ENCODE data around the gene RTN1. TPM values are rescaled to one million over a fixed set of nuclear protein-coding genes. Genes with fewer than 3 reads are reported as not detected.

The RTN1 gene
- total RNA-seq, 6 donors from 2014 or later = 6.3 to 15.6 (median 10.7) TPM

- Histone ChIP-seq H3K9me3 (no peaks in the 10 kb centered on the region), H3K27me3 (no peaks in the 10 kb centered on the region), H3K4me1 (no peaks in the 10 kb centered on the region), H3K36me3 (no peaks in the 10 kb centered on the region), H3K4me3 (no peak overlapping the region), H3K27ac (no peak overlapping the region)
- 68 to 73% methylated on average over 7 to 8 of the region's 8 CpGs for WGBS, 2 donors
- DNase-seq (no peak), ATAC-seq (ENCODE audit: low FRiP score in 2 of 2) (peak; percentile 65 to 70)
- no peak for TF ChIP-seq POLR2AphosphoS5 (IDR thresholded peaks at IDR 0.05)
- TF ChIP-seq CTCF (IDR thresholded peaks at IDR 0.05) = peak in 5 of 6 experiments; percentile 32 to 62 (median 38)
- TF ChIP-seq EP300 (IDR thresholded peaks at IDR 0.05) = no peak
- no peak for TF ChIP-seq POLR2A (IDR thresholded peaks at IDR 0.05)
Measured at GRCh38 chr14:59688224-59689170, 182.1 kb downstream of the RTN1 start.

DNA sequence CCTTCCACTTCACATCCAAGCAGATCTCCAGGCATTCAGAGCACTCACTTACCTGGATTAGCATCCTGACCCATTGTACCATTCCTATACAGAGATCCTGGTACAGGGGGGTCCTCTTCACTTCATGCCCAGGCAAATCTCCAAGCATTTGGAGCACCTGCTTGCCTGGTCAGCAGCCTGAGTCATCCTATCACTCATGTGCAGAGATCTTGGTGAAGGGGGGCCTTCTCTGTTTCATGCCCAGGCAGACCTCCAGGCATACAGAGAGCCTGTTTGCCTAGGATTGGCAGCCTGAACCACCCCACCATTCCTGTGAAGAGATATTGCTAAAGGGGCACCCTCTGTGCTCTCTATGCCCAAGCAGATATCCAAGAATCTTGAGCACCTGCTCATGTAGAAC is 182.9 kb downstream of the RTN1 start:
- Histone ChIP-seq H3K36me3 (no peaks in the 10 kb centered on the region), H3K4me3 (no peak overlapping the region), H3K9me3 (no peaks in the 10 kb centered on the region), H3K4me1 (no peaks in the 10 kb centered on the region), H3K27me3 (no peaks in the 10 kb centered on the region), H3K27ac (no peak overlapping the region)
- TF ChIP-seq POLR2AphosphoS5 (IDR thresholded peaks at IDR 0.05) (no peak), CTCF (IDR thresholded peaks at IDR 0.05) (no peak), POLR2A (IDR thresholded peaks at IDR 0.05) (no peak), EP300 (IDR thresholded peaks at IDR 0.05) (no peak)
- DNase-seq = no peak
- peak in 1 of 2 donors; percentile 11 for ATAC-seq (ENCODE audit: low FRiP score in 2 of 2)

DNA sequence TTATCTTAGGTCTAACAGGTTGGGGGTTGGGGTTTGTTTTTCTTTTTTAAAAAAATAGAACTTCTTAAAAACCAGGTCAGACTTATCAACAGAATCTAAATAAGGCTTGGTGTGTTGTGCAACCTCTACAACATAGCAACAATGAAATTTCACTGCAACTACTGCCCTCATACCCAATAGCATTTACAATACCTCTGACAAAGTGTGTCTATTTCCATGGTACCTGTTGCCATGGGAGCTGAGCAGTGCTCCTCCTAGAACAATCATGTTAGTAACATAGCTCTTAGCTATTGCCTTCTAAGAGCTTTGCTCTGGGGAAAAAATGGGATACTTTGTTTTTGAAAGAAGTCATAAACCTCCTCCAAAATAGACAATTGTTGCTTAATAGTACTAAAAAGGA is 190.7 kb downstream of the RTN1 start:
- no peaks in the 10 kb centered on the region for H3K4me1 ChIP-seq
- peak in 1 of 2 donors; percentile 53 for ATAC-seq (ENCODE audit: low FRiP score in 2 of 2)
- no peaks in the 10 kb centered on the region for H3K9me3 ChIP-seq
- no peaks in the 10 kb centered on the region for H3K36me3 ChIP-seq
- H3K27ac ChIP-seq = no peak overlapping the region
- H3K4me3 ChIP-seq = no peak overlapping the region
- H3K27me3 ChIP-seq = no peaks in the 10 kb centered on the region
- TF ChIP-seq CTCF (IDR thresholded peaks at IDR 0.05) = no peak
- TF ChIP-seq EP300 (IDR thresholded peaks at IDR 0.05) = no peak
- no peak for TF ChIP-seq POLR2AphosphoS5 (IDR thresholded peaks at IDR 0.05)
- no peak for DNase-seq

DNA sequence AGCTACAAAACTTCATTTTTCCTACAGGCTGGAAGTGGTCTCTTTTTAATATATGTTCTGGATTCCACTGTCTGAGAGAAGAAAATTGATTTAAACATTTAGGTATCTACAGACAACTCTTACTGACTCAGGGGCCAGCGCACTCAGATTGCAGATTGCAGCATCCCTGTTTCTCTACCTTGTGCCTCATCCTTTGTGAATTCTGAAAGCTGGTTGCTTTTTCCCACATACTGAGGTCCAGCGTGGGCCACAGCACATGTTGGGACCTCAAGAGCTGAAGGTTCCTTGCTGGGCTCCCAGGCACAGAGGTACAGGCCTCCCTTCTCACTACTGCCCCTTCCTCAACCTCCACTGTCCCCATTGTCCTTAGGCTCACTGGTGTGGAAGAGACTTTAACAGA is 192.2 kb downstream of the RTN1 start:
- DNase-seq = no peak
- peak in 1 of 2 donors; percentile 49 for ATAC-seq (ENCODE audit: low FRiP score in 2 of 2)
- H3K27ac ChIP-seq = no peak overlapping the region
- 91 to 96% methylated on average over 2 of the region's 2 CpGs for WGBS, 2 donors
- no peaks in the 10 kb centered on the region for H3K36me3 ChIP-seq
- no peaks in the 10 kb centered on the region for H3K9me3 ChIP-seq
- H3K27me3 ChIP-seq = no peaks in the 10 kb centered on the region
- TF ChIP-seq POLR2AphosphoS5 (IDR thresholded peaks at IDR 0.05) (no peak), POLR2A (IDR thresholded peaks at IDR 0.05) (no peak), CTCF (IDR thresholded peaks at IDR 0.05) (no peak), EP300 (IDR thresholded peaks at IDR 0.05) (no peak)
- no peaks in the 10 kb centered on the region for H3K4me1 ChIP-seq
- no peak overlapping the region for H3K4me3 ChIP-seq

Measured in upper lobe of left lung (tissue), 6 donors.